Activated naive CD4-positive, alpha-beta T cell treated with anti-CD3 and anti-CD28 coated beads, Interleukin-2, amount 10 ng/mL, durations not matched to agents 5 hours and 36 hours (primary cell): ENCODE results near the gene CXCR4. TPM values are rescaled to one million over a fixed set of nuclear protein-coding genes. Genes with fewer than 3 reads are reported as not detected.

Source experiments
- total RNA-seq, 2 experiments: library from RNA; stranded (reverse); gene quantifications; one replicate each; pipeline ENCODE4 v1.2.3, GENCODE V29; 2021

CXCR4 gene
- 100 to 1,000 TPM; 259 to 270 TPM for total RNA-seq

GRCh38 chr2:136117909-136118818 is at the start of gene CXCR4:
Gene CXCR4 (minus strand): TSS chr2:136118149. CDS start chr2:136118060, 89 bp downstream.

Other genes with a start within 250 kb of the CXCR4 start
- 10 to 100 TPM; 86.4 to 89.8 TPM for gene MCM6, start 241.7 kb downstream of the CXCR4 start, total RNA-seq
- gene DARS1, start 132.5 kb downstream of the CXCR4 start, total RNA-seq, result 100 to 1,000 TPM; 148 to 160 TPM